Daoy (cell line): ENCODE measurements around the gene DNAH9. TPM values are rescaled to one million over a fixed set of nuclear protein-coding genes. Genes with fewer than 3 reads are reported as not detected.
A peak's percentile ranks its signal among the peaks of the same experiment; 100 is the strongest.

Experiments used
- DNase-seq: peaks from one replicate; pipeline ENCODE4 v3.0.0-alpha.2; 2015; ENCODE audit warnings: low read depth
- total RNA-seq: library from RNA; depleted of rRNA; stranded (reverse); fragments of >200 nt; shearing (Covaris generic); gene quantifications from 2 replicates; pipeline ENCODE4 v1.2.3, GENCODE V29; 2014

Gene DNAH9
- total RNA-seq, 1 experiment from 2014 or later: 0.74 TPM

DNA sequence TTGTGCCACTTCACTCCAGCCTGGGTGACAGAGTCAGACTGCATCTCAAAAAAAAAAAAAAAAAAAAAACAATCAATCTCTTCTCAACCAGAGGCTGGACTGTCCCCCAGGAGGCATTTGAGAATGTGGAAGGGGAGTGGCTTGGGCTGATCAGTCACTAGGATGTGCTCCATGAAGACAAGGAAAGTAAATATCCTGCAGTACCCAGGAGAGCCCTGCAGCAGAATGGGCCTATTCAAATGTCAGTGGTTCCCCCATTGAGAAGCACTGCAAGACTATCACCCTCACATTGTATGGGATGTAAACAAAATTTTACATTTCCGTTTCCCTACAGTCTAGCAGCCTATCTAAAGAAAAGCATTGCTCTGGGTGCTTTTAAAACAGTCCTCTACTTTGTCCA, 70.3 kb downstream of the DNAH9 start:
- DNase-seq: no peak

DNA sequence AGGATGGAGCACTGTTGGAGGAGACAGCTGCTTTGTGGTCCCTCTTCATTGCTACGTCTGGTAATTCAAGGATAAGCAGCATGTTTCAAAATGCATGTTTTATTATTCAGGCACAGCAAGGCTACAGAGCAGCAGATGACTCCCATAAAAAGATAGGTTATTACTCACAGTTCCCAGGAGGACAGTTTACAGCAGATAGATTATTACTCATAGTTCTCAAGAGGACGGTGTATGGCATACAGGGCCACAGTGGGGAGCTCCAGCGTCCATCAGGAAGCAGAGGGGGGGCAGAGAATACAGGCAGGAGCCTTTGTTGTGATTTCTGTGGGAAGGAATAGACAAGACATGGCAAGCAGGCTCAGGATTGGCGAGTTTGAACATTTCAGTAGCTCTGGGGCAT, 72.9 kb downstream of the DNAH9 start:
- DNase-seq: peak; percentile 67

DNA sequence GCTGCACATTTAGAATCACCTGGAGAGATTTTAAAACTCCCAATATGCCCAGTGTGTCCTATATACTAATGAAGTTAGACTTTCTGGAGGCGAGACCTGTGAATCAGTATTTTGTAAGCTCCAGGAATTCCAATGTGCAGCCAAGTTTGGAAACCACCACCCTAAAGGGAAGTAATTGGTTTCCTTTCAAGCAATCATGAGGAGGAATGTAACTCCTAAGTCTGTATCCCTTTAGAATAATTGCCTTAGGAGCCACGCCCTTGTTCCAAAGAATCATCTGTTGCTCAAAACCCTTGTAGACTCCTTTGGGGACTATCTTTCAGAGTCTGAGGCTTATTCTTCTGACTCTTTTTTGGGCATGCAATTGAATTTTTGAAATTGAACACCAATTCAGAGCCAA, 84.4 kb downstream of the DNAH9 start:
- DNase-seq: peak; percentile 28

DNA sequence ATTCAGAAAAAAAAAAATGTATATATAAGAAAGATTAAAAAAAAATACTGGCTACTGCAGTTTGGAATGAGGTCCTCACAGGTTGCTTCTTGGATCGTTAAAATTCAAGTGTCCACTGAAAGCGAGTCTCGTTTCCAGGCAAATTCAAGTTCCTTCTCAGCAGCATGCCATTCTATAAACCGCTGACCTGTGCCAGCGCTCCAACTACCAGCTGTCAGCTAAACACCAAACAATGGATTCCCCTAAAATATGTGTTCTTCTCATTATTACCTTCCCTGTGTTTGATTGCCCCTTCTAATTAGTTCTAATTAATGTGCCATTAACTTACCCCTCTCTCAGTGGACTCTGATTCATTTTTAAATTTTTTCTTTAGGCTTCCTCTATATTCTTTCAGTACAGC, 92.4 kb downstream of the DNAH9 start:
- no peak for DNase-seq

DNA sequence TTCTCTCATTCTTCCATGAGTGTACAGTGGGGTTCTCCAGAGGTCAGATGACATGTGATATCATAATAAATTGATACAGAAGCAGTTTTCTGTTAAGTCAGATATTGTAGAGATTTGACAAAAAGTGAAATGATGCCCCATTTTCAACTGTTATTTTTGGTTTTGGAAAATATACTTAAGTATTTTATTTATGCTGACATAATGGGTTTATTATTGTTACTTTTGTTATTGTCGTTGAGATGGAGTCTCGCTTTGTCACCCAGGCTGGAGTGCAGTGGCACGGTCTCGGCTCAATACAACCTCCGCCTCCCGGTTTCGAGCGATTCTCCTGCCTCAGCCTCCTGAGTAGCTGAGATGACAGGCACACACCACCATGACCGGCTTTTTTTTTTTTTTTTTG, 94.4 kb downstream of the DNAH9 start:
- no peak for DNase-seq

DNA sequence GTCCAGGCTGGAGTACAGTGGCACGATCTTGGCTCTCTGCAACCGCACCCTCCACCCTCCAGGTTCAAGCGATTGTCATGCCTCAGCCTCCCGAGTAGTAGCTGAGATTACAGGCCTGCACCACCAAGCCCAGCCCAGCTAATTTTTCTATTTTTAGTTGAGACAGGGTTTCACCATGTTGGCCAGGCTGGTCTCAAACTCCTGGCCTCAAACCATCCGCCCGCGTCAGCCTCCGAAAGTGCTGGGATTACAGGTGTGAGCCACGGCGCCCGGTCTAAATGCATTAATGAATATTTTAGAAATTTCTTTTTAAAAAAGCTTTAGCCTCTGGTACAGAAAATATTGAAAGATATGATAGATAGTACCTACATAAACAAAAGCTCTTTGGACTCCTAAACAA, 95.0 kb downstream of the DNAH9 start:
- DNase-seq: no peak

DNA sequence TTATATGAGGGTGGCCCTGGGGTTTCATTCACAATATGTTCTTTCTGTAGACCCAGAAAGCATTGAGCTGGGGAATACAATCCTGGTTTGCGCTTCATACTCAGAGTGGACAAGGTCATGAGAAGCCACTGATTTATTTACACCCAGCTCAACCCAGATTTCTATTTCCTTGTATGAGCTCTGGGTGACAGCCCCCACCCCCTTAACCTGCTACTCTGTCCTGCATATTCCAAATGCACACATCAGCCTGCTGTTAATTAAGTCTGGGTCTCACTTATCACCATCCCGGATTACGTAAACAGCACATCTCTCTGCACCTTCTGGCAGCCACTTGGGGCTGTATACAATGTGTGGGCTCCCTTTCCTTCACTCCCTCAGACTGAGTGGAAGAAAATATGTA, 102.4 kb downstream of the DNAH9 start:
- no peak for DNase-seq

DNA sequence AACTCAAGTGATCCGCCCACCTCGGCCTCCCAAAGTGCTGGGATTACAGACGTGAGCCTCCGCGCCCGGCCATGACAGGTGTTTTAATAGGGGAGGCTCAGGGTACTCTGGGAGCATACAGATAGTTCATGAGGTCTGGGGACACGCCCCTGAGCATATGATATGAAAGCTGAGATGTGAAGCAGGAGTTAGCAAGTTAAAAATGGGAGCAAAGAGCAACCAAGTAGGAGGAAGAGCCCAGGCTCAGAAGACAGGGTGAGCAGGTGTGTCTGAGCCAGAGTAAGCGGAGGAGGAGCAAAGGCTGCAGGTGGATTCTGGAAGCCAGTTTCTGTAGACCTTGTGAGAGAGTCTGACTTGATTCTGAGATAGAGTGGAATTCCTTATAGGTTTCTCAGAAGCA, 103.6 kb downstream of the DNAH9 start:
- DNase-seq: no peak

DNA sequence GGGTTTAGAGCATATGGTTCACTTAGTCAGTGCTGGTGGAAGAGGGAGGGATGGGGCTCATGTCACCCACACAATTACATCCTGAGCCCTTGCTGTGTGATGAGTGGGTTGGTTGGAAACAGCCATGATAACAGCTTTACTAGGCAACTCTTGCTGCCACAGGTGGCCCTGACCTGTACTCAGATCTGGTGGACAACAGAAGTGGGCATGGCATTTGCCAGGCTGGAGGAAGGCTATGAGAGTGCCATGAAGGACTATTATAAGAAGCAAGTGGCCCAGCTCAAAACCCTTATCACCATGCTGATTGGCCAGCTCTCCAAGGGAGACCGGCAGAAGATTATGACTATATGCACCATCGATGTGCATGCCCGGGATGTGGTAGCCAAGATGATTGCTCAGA, 105.8 kb downstream of the DNAH9 start:
- no peak for DNase-seq

DNA sequence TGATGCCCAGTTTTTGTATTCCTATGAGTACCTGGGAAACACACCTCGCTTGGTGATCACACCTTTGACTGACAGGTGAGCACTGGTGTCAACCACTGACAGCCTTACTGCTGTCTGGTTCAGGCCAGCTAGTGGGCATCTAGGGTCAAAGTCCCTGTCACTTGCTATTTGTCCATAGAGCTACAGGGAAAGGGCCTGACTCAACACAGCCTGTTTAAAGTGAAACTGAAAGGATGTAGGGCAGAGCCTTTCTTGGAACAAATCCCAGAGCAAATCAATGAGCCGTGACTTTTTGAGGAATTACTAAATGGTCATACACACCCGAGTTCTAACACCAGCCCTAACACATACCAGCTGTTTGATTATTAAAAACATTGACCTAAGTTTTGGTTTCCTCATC, 106.8 kb downstream of the DNAH9 start:
- peak; percentile 79 for DNase-seq

DNA sequence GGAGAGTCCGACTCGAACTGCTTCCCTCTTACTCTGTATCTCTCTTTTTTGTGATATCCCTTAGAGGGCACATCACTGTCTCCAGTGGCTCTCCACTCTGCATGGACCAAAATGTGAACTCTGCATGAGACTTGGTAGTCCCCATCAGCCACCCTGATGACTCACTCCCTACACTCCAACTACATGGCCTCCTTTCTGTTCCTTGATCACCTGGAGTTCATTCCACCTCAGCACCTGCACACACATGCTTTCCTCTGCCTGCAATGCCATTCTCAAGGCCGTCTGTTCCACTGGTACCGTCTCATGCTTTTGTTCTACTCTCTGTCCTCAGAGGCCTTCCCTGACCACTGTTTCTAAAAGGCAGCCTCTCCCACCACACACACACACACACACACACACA, 109.3 kb downstream of the DNAH9 start:
- DNase-seq: no peak

DNA sequence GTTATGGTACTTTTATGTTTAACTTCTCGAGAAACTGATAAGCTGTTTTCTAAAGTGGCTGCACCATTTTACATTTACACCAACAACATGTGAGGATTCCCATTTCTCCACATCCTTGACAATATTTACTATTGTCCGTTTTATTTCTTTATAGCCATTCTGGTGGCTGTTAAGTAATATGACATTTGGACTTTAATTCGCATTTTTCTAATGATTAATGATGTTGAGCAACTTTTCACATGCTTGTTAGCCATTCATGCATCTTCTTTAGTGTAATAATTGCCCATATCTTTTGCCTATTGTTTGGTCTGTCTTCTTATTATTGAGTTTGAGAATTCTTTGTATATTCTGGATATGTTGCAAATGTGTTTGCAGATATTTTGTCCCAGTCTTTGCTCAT, 114.2 kb downstream of the DNAH9 start:
- DNase-seq: no peak

DNA sequence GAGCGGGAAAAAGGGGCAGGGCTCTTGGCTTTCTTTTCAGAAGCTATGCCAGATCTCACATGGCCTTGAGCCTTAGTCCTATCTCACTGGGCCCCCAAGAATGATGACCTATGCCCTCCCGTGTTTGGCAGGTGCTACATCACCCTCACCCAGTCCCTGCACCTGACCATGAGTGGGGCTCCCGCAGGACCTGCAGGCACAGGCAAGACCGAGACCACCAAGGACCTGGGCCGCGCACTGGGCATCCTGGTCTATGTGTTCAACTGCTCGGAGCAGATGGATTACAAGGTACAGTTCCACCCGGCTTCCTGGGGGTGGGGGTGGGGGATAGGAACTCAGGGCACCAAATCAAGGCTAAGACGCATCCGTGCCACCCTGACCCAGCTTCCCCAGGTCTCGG, 120.9 kb downstream of the DNAH9 start:
- DNase-seq: no peak

DNA sequence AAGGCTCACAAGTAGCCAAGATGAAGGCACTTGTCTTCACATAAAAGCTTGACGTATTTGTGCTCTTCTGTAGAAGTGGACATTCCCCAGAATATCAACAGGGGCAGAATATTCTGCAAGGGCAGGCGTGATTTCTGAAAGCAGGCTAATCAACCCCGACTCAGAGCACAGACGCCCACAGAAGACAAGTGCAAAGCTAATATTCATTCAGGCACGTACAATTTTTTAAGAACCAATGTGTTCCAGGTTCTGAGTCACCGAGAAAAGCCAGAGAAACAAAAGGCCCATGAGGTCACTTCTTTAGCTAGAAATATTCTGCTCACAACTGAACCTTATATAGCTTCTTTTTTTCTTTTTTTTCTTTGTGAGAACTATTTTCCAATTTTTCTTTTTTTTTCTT, 121.6 kb downstream of the DNAH9 start:
- peak; percentile 40 for DNase-seq

DNA sequence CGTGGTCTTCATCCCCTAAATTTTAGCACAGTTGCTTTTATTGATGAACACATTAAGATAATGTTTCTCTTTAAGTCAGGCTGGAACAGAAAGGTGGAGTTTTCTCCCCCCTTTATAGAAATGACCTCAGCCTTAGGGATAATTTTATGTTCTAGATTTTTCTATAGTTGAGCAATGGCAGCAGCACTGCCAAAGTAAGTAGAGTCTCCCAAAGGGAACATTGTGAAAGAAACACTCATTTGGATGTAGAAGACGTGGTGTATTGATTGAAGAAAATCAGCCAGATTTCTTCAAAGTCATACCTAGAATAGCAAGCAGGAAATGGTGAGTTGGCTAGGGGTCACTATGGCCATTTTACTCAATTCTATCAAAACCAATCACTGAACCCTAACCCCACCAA, 122.5 kb downstream of the DNAH9 start:
- DNase-seq: no peak

DNA sequence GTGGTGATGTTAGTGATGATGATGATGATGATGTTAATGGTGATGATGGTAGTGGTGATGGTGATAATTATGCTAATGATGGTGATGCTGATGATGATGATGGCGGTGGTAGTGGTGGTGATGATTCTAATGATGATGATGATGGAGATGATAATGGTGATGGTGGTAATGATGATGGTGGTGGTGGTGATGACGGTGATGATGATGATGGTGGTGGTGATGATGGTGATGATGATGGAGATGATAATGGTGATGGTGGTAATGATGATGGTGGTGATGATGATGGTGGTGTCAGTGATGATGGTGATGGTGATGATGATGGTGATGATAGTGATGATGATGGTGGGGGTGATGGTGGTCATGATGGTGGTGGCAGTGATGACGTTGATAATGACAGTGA, 132.5 kb downstream of the DNAH9 start:
- DNase-seq: no peak

DNA sequence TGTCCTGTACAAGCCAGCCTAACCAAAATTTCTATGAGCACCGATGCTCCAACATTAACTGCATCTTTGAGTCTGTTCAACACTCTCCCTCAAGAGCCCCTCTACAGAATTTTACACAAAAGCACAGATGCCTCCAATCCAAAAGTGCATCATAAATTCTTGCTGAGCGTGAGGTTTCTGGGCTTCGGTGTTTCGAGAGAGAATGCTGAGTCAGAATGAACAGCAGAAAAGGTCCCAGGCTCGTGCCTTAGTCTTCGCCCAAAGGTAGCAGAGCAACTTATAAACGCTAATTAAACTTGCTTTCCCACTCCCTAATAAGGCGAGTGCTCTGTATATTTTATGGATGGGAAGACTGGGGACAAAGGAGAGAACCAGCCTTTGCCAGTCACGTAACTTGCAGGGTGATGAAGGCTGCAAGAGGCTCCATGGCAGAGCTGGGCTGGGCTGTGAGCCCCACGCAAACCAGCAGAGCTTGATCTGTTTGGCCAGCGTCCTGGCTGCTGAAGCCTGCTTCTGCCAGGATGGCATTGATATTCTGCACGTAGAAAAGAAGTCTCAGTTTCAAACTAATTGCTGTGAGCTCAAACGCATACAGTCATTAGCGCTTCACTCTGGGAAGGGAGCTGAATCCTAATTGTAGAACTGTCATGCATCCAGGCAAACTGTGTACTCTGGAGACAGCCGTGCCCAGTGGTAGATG, 138.5 kb downstream of the DNAH9 start:
- peak; percentile 19 for DNase-seq

DNA sequence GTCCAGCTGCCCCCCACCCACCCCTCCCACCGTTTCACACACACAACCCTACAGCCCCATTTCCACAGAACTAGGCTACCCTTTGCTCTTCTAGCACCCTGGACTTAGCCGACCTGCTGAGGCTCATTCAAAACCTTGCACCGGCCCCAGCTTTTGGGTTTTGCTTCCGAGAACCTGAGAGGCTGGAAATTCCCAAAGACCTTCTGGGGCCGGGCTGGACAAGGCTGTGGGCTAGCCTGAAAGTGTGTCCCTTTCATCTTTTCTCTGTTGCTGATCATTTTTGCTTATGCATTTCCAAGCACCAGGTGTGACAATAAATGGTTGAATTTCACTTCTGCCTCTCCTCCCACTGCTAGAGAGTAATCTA, 139.0 kb downstream of the DNAH9 start:
- DNase-seq: no peak

DNA sequence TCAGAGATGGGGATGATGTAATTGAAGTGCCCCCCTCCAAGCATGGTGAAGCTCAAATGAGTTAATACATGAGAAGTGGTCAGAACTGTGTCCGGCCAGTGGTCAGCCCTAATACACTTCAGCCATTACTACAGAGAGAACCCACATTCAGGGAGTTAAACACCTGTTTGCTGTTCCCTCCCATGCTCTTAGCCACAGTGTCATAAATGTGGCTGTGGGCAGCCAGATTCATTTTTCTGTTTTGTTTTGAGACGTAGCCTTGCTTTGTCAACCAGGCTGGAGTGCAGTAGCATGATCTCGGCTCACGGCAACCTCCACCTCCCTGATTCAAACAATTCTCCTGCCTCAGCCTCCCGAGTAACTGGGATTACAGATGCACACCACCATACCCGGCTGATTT, 139.9 kb downstream of the DNAH9 start:
- no peak for DNase-seq

DNA sequence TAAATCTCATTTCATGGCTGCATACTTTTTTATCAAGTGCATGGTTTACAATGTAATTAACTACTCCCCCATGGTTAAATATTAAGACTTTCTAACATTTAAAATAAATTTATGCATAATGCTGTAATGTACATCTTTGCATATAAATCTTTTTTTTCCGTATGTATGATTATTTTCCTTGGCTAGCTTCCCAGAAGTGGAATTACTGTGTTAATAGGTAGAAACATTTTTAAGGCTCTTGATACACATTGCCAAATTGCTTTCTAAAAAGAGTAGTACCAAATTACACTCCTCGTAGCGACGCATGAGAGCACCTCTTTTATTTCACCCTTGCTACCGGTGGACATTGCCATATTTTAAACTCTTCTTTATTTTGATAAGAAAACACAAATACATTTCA, 141.1 kb downstream of the DNAH9 start:
- DNase-seq: no peak

DNA sequence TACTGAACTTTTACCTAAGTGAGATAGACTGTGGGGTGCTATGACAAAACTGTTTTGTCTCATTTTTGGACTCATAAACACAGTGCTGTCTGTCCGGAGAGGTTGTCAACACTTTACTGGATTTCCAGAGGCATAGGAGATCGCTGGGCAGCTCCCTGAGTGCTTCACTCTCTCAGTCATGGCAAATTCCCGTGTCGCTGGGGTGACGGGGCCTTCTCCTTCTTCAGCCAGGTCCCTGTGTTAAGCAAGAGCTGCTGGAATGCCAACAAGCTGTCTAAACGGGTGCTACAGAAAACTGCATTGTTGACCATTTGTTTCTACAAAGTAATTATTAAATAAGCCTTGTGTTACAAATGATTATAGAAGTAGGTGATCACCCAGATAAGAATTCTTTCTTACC, 141.6 kb downstream of the DNAH9 start:
- DNase-seq: no peak

DNA sequence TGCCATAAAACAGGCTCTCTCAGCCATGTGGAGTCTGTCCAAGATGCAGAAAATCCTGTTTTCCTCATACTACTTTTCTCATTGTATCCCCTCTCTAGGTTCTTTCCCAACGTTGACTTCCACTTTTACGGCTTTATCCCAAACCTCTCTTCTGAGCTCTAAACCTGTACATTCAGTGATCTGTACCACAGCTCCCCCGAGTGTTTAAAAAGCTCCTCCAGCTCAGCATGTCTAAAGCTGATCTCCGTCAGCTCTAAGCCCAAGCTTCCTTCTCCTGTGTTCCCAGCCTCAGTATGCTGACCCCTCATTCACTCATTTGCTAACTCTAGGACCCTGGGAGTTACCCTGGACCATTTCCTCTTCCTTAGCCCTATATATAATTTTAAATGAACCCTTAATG, 144.6 kb downstream of the DNAH9 start:
- DNase-seq: peak; percentile 27

DNA sequence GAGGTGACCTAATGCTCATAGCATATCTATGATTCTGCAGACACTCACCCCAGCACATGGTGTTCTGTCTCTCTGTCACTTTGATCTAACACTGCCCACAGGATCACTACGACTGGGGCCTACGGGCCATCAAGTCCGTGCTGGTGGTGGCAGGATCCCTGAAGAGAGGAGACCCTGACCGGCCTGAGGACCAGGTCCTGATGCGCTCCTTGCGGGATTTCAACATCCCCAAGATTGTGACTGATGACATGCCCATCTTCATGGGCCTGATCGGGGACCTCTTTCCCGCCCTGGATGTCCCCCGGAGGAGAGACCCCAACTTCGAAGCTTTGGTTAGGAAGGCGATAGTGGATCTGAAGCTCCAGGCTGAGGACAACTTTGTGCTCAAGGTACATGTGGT, 146.4 kb downstream of the DNAH9 start:
- DNase-seq: no peak

DNA sequence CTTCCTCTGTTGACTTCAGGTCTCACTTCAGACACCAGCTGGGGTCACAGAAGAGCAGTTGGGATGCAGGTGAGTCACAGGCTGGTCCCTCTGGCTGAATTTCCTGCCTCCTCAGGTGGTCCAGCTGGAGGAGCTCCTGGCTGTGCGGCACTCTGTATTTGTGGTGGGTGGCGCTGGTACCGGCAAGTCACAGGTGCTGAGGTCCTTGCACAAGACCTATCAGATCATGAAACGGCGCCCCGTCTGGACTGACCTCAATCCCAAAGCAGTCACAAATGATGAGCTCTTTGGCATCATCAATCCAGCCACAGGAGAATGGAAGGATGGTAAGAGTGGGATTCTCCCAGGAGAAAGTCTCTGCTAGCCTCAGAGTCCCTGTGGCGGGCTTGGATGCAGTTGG, 149.2 kb downstream of the DNAH9 start:
- no peak for DNase-seq

DNA sequence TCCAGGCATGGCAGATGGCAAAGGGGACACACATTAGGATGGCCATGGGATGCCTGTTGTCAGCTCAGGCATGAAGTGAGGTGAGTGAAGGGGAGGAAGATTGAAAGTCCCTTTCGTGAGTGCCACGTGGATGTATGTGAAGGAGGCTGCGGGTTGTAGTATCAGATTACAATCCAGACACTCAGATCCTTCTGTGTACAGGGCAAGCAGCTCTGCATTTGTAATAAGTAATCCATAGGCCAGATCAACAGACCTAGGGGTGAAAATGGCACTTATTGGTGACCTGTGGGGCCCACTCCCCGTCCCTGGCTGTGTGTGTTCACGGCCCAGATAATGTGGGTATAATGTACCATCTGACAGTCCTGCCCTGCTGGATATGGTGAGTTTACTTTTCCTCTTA, 159.5 kb downstream of the DNAH9 start:
- no peak for DNase-seq
